Kidney epithelial cell (primary cell): ENCODE results near the gene CFAP206. TPM values are rescaled to one million over a fixed set of nuclear protein-coding genes. Genes with fewer than 3 reads are reported as not detected.

Source experiments
- DNase-seq: peaks from one replicate; pipeline ENCODE4 v3.0.0-alpha.2; 2010; ENCODE audit warnings: low read depth
- H3K27me3 ChIP-seq: 2 replicates; pipeline ENCODE4 v1.6.0; 2011; ENCODE audit warnings: low read length; ENCODE audit not compliant: control insufficient read depth, insufficient read depth
- H3K36me3 ChIP-seq: 2 replicates; pipeline ENCODE4 v1.5.1; 2011; ENCODE audit warnings: low read length; ENCODE audit not compliant: control insufficient read depth, insufficient read depth
- H3K4me3 ChIP-seq: 2 replicates; pipeline ENCODE4 v1.5.1; 2011; ENCODE audit warnings: low read depth, mild to moderate bottlenecking, control low read depth, low read length
- CTCF ChIP-seq: IDR thresholded peaks from 2 replicates; pipeline ENCODE4 v1.5.1; 2011; ENCODE audit warnings: mild to moderate bottlenecking, moderate library complexity, low read length, control low read depth, inconsistent platforms; ENCODE audit not compliant: insufficient read depth, poor library complexity, severe bottlenecking
- total RNA-seq: library from RNA; depleted of rRNA; stranded (reverse); fragments of >200 nt; gene quantifications from 2 replicates; pipeline ENCODE4 v1.2.3, GENCODE V29; 2015

The CFAP206 gene
- total RNA-seq, 1 donor from 2014 or later, result 0.25 TPM

GRCh38 chr6:87391334-87391733 is 16.4 kb upstream of the CFAP206 start:
- DNase-seq, result no peak
- peak; percentile 56 for TF ChIP-seq CTCF
- Histone ChIP-seq H3K4me3 (no peak overlapping the region), H3K27me3 (no peaks in the 10 kb centered on the region), H3K36me3 (no peaks in the 10 kb centered on the region)

- H3K4me3 ChIP-seq, result no peak overlapping the region
- no peaks in the 10 kb centered on the region for H3K27me3 ChIP-seq
- DNase-seq, result no peak
- TF ChIP-seq CTCF, result peak; percentile 65
- H3K36me3 ChIP-seq, result no peaks in the 10 kb centered on the region
Observed at GRCh38 chr6:87393026-87393622, 14.6 kb upstream of the CFAP206 start.

GRCh38 chr6:87395431-87395830 is 12.3 kb upstream of the CFAP206 start:
- H3K4me3 ChIP-seq, result no peak overlapping the region
- no peak for DNase-seq
- no peak for TF ChIP-seq CTCF
- H3K27me3 ChIP-seq, result no peaks in the 10 kb centered on the region
- H3K36me3 ChIP-seq, result no peaks in the 10 kb centered on the region

GRCh38 chr6:87396595-87397392 is 11.0 kb upstream of the CFAP206 start:
- DNase-seq, result no peak
- Histone ChIP-seq H3K4me3 (no peak overlapping the region), H3K27me3 (no peaks in the 10 kb centered on the region), H3K36me3 (no peaks in the 10 kb centered on the region)
- no peak for TF ChIP-seq CTCF

- Histone ChIP-seq H3K36me3 (no peaks in the 10 kb centered on the region), H3K27me3 (no peaks in the 10 kb centered on the region), H3K4me3 (no peak overlapping the region)
- no peak for TF ChIP-seq CTCF
- no peak for DNase-seq
Observed at GRCh38 chr6:87397656-87398055, 10.1 kb upstream of the CFAP206 start.
